ENCODE measurements around the gene ZNF593. TPM values are rescaled to one million over a fixed set of nuclear protein-coding genes. Genes with fewer than 3 reads are reported as not detected.
A peak's percentile ranks its signal among the peaks of the same experiment; 100 is the strongest.

ZNF593 gene
- polyA plus RNA-seq, 2 of the 4 experiments (the other 2 are of a cell fraction) = 27.2 to 45.4 TPM

GRCh38 chr1:26164036-26164860 is 5.5 kb upstream of the ZNF593 start:
- ChIA-PET POLR2A (no interaction called here), CTCF (interaction anchor here (0.6 to 2.3 kb wide), 18 partner anchors 8 to 129 kb away, joined by 3 to 17 read pairs (median 3); partner anchors contain the start of genes CATSPER4 and CEP85)
- peak overlapping the region; percentile 84 for H3K4me2 ChIP-seq
- DNase-seq (ENCODE audit: low read depth in 1 of 2, low spot score in 1 of 2) (peak; percentile 25 to 50), FAIRE-seq (no peak), ATAC-seq (peak; percentile 61 to 74)
- peak overlapping the region; percentile 54 for H3K4me3 ChIP-seq
- WGBS (ENCODE audit: missing lambda C conversion rate) = 36% methylated on average over 13 of the region's 72 CpGs
- H3K27ac ChIP-seq = peak overlapping the region; percentile 88 to 89
- H3K9me3 ChIP-seq = no peaks in the 10 kb centered on the region
- H3K4me1 ChIP-seq = 0 out of 3 replicates have a peak, but pooled peaks cover 6% of the 10 kb centered on the region
- TF ChIP-seq EHF (CRISPR knock-in tag; IDR thresholded peaks at IDR 0.05) (no peak), HOXB13 (CRISPR knock-in tag; IDR thresholded peaks at IDR 0.05; ENCODE audit: low read depth) (no peak), RAD21 (conservative IDR thresholded peaks at IDR 0.05 in 1 of 2, IDR thresholded peaks at IDR 0.05 in 1 of 2) (peak in 1 of 2 experiments; percentile 52; a peak in 3 of 5 replicates), REST (IDR thresholded peaks at IDR 0.05) (no peak), MAX (IDR thresholded peaks at IDR 0.05) (no peak), HOXA7 (CRISPR knock-in tag; IDR thresholded peaks at IDR 0.05) (no peak), JUNB (IDR thresholded peaks at IDR 0.05) (no peak), EP300 (IDR thresholded peaks at IDR 0.05) (no peak), E2F6 (IDR thresholded peaks at IDR 0.05; ENCODE audit: borderline replicate concordance, low read depth) (no peak), USF2 (IDR thresholded peaks at IDR 0.05) (peak; percentile 54; the same call in 1 of the 2 replicates), MYC (IDR thresholded peaks at IDR 0.05; ENCODE audit: borderline replicate concordance, low read length) (no peak), ZC3H11A (IDR thresholded peaks at IDR 0.05) (no peak), FOSL2 (IDR thresholded peaks at IDR 0.05) (no peak), FOSL2 (CRISPR knock-in tag; IDR thresholded peaks at IDR 0.05) (no peak), CTCF (IDR thresholded peaks at IDR 0.05) (peak; percentile 81), HES2 (IDR thresholded peaks at IDR 0.05) (no peak), TFCP2L1 (CRISPR knock-in tag; IDR thresholded peaks at IDR 0.05) (no peak), JUN (IDR thresholded peaks at IDR 0.05) (no peak), PBX3 (IDR thresholded peaks at IDR 0.05) (no peak), HDAC2 (IDR thresholded peaks at IDR 0.05) (no peak), TP53 (CRISPR knock-in tag; IDR thresholded peaks at IDR 0.05) (no peak), CEBPB (IDR thresholded peaks at IDR 0.05) (no peak), CHD2 (IDR thresholded peaks at IDR 0.05; ENCODE audit: low read length, partially characterized antibody) (no peak), ATOH8 (CRISPR knock-in tag; IDR thresholded peaks at IDR 0.05; ENCODE audit: low read depth) (no peak), POLR2A (IDR thresholded peaks at IDR 0.05; ENCODE audit: low read length) (no peak), MAZ (IDR thresholded peaks at IDR 0.05; ENCODE audit: borderline replicate concordance, low read depth, low read length) (no peak), KDM5A (IDR thresholded peaks at IDR 0.05) (no peak), KDM1A (IDR thresholded peaks at IDR 0.05; ENCODE audit: low read depth) (no peak), RFX5 (IDR thresholded peaks at IDR 0.05) (no peak), ZFP36 (IDR thresholded peaks at IDR 0.05; ENCODE audit: borderline replicate concordance, partially characterized antibody) (no peak), RARB (CRISPR knock-in tag; IDR thresholded peaks at IDR 0.05) (no peak), POLR2AphosphoS2 (conservative IDR thresholded peaks at IDR 0.05; ENCODE audit: low read length) (no peak), SMC3 (IDR thresholded peaks at IDR 0.05) (peak; percentile 64)
